ENCODE results near the gene MAP1LC3B2.

MAP1LC3B2 gene

GRCh38 chr12:116538076-116538591 is 21.0 kb upstream of the MAP1LC3B2 start:
- DNase-seq, result no peak

- no peak for DNase-seq
Observed at GRCh38 chr12:116538682-116539305, 20.4 kb upstream of the MAP1LC3B2 start.

DNA sequence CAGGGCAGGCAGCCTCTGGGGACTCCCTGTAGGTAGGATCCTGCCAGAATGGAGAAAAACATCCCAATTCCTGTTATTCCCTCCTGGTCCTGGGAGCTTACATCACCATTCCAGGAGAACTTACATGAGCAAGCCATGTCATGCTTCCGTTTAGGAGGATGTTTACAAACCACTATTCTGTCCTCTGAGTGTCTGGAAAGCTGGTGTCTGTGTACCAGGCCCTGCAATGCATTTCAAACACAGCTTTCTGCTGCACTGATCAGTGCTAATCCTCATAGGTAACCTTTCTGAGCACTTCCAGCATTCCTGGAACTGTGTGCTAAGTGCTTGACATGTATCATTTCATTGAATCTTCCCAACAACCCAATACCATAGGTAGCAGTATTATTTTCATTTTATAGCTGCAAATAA is 19.8 kb upstream of the MAP1LC3B2 start:
- no peak for DNase-seq

GRCh38 chr12:116539905-116540482 is 19.2 kb upstream of the MAP1LC3B2 start:
- DNase-seq, result no peak

GRCh38 chr12:116540622-116541152 is 18.5 kb upstream of the MAP1LC3B2 start:
- no peak for DNase-seq

DNA sequence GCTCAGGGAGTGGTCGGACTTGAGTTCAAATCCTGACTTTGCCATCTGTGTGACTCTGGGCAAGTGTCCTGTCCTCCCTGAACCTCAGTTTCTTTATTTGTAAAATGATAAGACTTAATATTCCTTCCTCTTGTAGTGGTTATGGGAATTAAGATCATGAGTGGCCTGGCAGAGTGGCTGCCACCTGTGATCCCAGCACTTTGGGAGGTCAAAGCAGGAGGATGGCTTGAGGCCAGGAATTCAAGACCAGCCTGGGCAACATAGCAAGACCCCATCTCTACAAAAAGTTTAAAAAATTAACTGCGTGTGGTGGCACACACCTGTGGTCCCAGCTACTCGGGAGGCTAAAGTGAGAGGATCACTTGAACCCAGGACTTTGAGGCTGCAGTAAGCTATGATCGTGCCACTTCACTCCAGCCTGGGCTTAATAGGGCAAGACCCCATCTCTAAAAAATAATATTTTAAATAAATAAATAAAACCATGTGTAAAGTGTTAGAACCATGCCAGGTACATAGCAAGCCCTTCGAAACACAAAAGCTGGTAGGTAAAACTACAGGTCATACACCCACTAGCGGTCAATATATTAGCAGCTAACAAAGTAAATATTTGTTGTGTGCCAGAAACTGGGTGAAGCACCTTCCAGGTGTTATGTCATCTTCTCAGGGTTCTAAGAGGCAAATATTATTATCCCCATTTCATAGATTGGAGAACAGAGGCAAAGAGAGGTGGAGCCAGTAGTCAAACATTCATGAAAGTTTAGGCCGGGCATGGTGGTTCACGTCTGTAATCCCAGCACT is 17.4 kb upstream of the MAP1LC3B2 start:
- DNase-seq, result no peak

DNA sequence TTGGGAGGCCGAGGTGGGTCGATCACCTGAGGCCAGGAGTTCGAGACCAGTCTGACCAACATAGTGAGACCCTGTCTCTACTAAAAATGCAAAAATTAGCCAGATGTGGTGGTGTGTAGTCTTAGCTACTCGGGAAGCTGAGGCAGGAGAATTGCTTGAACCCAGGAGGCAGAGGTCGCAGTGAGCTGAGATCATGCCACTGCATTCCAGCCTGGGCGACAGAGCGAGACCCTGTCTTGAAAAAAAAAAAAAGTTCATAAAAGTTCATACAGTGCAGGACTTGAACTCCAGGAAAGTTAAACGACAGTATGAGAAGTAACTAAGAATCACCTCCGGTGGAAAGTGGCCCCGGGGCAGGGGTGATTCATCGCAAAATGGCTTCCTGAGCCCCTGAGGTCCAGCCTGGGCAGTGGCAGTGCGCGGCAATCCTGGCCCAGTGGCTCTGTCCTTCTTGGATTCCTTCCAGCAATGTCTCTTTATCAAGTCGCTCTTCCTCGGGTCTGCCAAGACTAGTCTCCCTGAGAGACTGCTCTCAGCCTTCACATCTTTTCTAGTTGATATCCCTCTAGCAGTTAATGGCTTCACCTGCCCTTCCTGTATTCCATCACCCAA is 16.7 kb upstream of the MAP1LC3B2 start:
- no peak for DNase-seq

DNA sequence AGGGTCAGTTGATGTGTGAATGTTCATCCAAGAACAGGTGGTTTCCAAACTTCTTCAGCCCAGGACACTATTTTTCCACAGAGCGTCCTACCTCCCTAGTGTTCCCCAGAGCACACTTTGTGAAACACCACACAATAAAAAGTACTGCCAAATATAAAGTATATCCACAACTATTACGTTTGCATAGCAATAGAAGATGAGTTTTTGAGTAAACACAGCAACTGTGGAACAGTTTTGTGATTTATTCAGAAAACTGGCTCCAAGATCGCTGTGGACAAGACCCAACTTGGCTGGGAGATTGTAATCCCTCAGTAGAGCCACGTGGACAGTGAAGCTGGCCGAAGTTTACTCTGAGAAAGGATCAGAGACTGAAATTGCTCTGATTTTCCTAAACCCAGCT is 14.5 kb upstream of the MAP1LC3B2 start:
- DNase-seq, result no peak

- DNase-seq, result no peak
Observed at GRCh38 chr12:116545144-116545543, 14.0 kb upstream of the MAP1LC3B2 start.

- DNase-seq, result no peak
Observed at GRCh38 chr12:116545936-116546335, 13.2 kb upstream of the MAP1LC3B2 start.

DNA sequence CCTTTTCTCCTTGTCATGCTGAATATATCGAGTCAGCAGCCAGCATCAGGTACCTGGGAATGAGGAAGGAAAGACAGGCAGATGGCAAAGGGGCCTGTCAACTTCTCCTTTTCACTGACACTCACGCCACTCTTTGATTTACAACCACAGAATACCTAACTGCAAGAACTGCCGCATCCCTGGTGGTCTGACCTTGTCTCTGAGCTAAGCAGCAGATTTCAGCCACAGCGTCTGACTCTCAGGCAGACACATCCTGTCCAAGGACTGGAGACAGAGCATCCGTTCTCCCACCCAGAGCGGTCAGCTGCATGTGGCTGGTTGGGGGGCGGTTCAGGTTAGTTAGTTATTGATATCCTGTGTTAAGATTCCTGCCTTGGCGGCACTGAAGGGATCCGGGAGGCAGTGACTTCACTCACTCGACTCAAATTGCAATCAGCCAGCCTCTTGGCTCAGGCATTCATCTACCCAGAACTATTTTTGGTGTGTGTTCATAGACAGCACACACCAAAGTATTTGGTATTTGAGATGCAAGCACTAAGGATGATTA is 11.2 kb upstream of the MAP1LC3B2 start:
- DNase-seq, result no peak

DNA sequence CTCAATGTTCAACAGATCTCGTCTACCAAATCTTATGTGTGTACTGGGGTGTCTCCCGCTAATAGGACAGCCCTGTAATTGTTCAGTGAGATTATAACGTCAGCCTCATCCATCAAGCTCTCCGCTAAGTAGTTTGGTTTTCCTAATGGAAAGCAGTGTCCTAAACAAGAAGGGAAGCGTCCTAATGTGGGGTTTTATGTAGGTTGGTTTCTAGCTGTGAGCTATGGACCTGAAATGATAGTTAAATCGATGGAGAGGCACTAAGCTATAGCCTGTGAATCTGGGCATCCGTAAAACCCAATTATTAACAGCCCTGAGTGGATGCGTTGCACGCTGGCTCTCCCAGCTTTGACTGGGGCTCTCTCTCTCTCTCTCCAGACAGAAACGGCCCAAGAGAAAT is 9.2 kb upstream of the MAP1LC3B2 start:
- DNase-seq, result no peak

DNA sequence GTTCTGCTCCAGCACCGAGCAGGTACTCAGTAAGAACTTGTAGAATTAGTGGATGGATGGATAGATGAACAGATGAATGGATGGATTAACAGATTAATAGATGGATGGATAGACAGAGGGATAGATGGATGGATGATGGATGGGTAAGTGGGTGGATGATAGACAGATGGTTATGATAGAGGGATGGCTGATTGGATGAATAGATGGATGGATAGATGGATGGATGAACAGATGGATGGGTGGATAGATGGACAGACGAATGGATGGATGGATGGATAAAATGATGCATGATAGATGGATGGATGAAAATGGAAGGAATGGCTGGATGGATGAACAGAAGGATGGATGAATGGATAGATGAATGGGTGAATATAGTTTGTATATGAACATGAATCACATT is 8.0 kb upstream of the MAP1LC3B2 start:
- no peak for DNase-seq

- no peak for DNase-seq
Observed at GRCh38 chr12:116551619-116551951, 7.6 kb upstream of the MAP1LC3B2 start.

DNA sequence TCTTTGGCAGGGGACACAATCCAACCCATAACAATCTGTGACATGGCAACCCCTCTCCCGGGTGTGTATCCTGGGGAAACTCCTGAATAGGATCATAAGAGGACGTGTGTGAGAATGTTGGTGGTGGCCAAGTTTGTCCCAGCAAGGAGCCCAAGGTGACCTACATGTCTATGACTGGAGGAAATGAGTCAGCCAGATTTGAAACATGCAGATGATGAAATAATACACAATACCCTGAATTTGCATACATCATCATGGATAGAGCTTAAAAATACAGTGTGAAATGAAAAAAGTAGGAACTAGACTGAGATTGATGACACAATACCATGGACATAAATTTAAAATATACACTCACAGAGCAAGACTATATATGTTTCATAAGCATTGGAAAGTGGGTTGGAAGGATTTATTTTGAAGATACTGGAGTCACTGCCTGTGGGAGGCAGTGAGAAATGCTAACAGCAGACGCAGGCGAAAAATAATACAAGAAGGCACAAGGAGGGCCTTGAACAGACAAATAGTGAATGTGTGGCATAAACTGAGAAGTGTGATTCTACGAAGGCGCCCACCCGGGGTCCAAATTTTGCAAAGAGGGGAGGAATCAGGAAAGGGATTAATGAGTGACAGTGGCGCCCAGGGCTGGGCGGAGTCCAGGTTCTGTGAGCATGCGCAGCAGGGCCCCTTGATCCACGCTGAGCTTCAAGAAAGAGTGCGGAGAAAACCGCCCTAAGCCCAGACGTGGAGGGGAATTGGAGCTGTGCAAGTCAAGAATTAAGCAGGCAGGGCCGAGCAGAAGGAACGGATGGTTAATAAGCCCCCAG is 7.0 kb upstream of the MAP1LC3B2 start:
- no peak for DNase-seq

- DNase-seq, result no peak
Observed at GRCh38 chr12:116552773-116553373, 6.3 kb upstream of the MAP1LC3B2 start.

DNA sequence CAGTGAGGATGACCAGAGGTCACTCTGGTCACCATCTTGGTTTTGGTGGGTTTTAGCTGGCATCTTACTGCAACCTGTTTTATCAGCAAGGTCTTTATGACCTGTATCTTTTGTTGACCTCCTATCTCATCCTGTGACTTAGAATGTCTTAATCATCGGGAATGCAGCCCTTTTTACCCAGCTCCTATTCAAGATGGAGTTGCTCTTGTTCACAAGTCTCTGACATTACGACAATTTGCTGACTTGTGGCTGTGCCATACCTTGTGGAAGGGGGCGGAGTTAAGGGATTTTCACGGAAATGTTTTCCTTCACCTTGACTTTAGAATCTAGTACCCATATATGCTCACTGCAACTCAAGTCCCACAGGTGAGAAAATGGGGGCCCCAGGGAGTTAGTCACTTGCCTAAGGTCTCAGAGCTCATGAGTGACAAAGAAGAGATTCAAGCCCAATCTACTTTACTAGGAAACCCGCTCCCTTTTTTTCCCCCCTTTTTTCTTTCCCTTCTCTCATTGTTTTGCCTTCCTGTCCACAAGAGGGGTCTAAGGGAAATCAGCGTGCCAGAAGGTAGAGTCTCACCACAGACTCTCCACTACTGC is 2.7 kb upstream of the MAP1LC3B2 start:
- DNase-seq, result no peak

DNA sequence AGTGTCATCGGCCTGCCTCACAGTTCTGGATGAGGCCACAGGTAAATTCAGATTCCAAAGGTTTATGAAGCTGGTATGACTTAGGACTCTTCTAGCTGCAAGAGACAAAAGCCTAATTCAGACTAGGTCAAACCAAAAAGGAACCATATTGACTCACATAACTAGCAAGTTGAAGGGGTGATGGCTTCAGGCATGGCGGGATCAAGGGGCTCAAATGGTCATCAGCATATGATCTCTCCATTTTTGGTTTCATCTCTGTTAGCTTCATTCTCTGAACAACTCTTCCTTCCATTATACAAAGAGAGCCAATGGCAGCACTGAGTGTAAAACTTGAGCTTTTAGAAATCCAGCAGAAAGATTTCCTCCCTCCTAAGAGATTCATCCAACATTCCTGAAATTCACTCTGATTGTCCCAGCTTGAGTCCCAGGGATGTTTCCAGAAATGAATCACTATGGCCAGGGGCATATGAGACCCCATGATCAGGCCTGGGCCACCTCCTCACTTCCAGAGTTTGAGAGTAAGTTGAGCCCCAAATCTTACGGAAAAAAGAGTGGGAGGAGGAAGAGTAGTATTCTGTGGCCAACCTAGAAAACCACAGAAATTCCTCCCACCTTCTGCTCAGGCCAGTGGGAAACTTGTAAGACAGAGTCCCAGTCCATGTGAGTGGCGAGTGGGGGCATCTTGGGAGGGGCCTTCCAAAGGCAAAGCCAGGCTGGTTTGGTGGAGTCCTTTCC is 2.0 kb upstream of the MAP1LC3B2 start:
- no peak for DNase-seq

GRCh38 chr12:116558280-116559161 is 660 bp upstream of the MAP1LC3B2 start:
- DNase-seq, result no peak

Data from stimulated activated CD4-positive, alpha-beta T cell treated with anti-CD3 and anti-CD28 coated beads, Interleukin-15, amount 100 ng/mL, for 24 hours (primary cell).